GF-D8 (cell line): Measurements from ENCODE around the gene SH3RF3.
"Not testable (repeated sequence)": the region's sequence is repeated elsewhere in the genome, so short reads cannot be mapped to it uniquely, and the experiment has no call there.

Source experiments
- DNase-seq: peaks from one replicate; lab custom pipeline; 2025; lab: John Stamatoyannopoulos, UW

SH3RF3 gene

DNA sequence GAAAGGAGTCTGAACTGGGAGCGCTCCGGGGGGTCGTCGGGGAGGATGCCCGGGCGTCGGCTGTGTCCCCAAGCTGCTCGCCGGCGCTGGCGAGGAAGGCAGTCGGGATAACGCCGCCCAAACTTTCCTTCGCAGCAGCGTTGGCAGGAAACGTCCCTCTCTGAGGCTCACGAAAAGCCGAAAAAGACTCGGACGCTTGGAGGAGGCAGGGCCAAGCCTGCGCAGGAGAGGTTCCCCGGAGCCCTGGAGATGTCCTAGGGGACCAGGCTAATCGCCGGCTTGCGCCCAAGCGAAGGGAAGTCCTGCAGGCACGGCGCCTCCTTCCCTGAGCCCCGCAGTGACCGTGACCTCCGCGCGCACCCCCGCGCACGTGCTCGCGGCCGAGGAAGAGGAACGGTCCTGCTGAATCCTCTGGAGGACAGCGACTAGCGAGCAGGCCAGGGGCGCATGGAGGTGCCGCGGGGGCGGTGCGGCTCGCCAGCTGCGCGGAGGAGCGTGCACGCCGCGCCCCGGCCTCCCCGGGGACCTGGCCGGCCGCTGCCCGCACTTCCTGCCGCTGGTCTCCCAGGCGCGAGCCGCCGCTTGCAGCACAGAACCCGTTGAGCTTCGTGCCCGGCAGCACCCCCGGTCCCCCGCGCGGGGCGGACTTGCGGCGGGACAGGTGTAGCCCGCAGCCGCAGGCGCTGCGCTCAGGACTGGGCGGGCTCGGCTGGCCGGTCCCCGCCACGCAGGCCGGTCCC, at the start of gene SH3RF3:
Gene SH3RF3, plus strand, starts transcription at position 590 of the 740 bp plus-strand sequence.
- DNase-seq, result no peak

DNA sequence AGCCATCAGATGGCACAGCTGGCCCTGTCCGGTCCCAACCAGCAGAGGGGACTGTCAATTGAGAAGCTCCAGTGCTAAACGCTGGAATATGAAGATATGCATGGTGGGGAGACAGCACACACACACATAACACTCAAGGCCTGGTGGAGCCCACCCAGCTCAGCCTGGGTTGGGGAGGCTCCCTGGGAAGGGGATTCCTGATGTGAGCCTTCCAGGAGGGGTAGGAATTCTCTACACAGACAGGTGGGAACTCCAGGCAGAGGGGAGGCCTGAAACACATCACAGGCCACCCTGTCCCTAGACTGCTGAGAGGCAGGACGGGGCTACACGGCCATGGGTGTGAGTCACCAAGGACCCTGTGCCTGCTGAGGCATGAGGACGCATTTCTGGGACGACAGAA, 49.4 kb upstream of the SH3RF3 start:
- no peak for DNase-seq

DNA sequence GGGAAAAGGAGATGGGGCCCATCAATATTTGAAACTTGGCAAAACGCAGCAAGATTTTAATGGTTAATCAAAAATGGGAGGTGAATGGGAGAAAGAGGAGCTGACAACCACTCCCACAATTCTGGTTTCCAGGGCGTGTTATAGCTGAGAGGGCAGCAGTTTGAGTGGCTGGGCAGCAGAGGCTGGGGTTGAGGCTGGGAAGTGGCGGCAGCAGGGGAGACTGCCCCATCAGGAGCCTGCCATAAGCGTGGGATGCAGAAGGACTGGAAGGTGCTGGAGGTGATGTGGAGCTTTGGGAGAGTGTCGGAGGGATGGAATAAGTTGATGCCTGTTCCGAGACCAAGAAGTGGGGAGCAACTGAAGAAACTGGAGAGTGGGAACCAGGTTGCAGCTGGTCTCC, 48.9 kb upstream of the SH3RF3 start:
- no peak for DNase-seq

DNA sequence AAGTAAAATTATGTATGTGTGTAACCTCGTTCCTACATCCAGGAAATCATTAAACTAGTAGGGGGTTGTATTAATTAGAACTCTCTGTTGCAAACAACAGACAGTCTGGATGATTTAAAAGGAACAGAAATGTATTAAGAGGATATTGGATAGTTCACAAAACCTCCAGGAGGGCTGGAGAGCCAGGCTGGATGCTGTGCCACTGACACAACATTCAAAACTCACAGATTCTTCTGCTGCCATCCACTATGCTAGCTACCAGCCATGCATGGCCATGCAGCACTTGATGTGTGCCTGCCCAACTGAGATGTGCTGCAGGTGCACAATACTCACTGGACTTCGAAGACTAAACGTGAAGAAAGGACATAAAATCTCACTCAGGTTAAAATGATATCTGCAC, 48.2 kb upstream of the SH3RF3 start:
- DNase-seq, result no peak

DNA sequence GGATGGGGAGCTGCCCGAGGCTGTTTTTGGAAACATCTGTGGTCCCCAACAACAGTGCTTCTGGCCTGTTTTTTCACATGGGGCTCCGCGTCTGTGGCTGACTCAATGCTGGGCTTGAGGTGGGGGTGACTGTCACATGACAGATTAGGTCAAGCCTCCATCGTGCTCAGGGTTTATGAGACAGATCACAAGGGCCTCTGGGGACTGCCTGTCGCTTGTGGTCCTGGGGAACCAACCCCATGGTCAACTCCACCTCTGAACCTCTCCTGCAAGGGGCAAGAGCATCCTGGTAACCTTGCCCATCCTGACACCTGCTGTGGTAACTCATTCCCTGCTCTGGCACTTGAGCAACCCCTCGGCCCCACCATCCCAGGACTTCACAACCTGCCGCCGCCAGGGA, 47.6 kb upstream of the SH3RF3 start:
- no peak for DNase-seq

DNA sequence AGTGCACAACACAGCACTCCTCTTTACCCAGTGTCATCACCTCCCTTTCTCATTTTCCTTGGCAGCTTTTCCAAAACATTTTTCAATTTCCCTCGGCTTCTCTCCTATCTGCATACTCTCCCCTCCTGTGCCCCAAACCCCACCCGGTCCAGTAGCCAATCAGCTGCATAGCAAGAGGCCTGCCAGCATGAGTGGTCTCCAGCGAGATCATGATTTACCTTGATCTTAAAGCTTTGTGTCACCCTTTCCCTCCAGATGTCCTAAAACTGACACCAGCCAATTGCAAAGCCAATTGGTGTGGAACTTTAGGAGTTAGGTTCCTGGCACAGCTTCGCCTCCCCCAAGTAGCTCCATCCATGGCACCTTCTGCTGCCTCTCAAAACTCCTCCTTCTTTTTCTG, 45.2 kb upstream of the SH3RF3 start:
- DNase-seq, result no peak

DNA sequence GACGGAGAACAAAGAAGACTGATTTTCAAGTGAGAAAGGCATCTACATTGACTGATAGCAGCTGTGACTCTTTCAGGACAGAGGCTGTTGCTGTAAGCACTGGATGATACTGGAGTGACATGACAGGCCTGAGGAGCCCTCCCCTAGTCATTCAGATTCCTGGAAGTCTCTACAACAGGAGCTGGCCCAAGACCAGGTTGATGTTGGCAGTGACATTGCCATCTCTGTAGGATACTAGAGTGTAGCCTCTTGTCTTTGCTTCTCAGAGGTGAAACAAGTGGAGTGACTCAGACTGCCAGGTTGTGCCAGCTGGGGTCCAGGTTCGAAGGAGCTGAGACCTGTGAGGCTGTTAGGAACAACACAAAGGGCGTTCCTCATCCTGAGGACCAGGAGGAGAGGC, 44.7 kb upstream of the SH3RF3 start:
- DNase-seq, result no peak

DNA sequence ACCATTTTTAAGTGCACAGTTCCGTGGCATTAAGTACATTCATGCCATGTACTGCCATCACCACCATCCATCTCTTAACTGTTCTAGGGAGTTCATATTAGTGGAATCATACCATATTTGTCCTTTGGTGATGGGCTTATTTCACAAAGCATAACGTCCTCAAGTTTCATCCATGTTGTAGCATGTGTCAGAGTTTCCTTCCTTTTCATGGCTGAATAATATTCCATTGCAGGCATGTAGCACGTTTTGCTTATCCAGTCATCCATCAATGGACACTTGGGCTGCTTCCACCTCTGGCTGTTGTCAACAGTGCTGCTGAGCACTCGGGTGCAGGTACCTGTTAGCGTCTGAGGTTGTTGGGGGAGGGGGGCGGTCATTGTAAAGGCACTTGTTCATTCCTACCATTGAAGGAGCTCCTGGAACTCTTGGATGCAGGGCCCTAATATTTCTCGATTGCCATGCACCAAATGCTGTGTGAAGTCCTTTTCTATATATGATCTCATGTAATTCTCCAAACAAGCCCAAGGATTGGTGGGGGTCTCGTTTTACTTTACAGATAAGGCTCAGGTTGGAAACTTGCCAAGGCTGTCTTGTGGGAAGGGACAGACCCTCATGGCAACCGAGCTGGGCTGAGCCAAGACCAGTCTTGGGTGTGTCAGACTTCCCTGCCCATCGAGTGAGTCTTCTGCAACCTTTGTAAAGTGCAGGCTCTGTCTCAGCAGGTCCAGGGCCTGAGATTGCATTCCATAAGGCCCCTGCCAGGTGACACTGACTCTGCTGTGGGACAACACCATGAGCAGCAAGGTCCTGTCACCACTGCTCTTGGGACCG, 42.9 kb upstream of the SH3RF3 start:
- no peak for DNase-seq

DNA sequence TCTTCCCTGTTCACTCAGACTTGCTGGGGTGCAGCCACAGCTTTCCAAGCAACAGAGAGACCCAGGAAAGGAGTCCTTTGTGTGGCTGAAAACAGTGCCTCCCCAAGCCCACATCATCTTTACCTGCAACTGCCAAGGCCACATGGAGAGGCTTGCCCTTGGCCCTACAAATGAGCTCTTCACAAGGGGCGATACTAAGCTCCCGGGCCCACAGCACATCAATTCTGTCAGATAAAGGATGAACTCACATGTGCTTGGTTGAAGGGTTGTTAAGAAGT, 42.3 kb upstream of the SH3RF3 start:
- no peak for DNase-seq

DNA sequence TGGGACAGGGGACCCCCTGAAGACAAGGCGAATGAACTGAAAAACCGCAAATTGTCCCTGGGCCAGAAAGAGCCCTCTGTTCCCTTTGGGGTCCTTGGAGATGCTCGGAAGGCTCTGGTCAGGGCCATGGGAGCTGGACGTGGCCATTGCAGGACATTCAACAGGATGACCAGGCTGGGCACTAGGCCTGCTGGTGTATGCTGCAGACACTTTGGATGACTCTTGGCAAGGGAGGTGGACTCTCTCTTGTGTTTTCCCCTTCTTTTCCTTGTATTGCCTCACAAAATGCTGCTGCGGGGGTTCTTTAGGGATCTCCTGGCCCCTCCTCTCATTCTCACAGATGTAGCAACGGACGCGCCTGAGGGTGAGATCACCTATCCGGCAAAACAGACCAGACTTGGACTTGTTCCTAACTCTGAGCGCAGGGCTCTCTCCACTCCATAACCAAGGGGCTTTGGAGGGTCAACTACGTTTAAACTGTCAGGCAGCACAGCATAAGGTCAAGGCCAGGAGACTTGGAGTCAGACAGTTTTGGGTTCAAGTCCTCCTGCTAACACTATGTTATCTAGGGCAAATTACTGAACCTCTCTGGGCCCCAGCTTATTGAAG, 41.8 kb upstream of the SH3RF3 start:
- DNase-seq, result no peak

DNA sequence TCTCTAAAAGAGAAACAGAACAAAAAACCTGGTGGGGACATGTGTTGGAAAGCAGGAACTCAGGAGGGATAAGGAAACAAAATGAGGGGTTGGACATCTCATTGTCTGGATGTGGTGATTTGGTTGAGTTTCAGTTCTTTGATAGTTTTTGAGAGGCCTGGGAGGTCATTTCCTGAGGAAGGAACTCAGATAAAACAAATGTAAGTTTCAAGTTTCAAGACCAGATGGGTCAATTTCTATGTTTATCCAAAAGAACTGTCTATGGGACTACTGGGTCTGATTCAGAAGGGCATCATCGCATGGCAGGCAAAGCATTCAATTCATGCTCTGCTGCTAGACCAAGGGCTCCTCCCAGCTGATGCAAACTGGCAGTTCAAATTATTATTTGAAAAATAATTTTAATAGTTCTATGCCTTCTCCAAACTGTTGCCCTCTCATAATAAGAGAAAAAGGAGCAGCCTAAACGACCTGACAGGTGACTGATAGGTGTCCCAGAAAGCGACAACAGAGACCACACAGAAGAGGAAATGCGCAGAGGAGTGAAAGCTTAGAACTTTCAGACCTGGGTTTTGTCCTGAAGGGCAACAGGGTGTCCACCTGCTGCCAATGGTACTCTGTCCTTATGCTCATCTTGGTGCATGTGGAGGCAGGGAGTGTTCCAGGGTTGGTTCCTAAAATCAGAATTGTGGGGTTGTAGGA, 39.3 kb upstream of the SH3RF3 start:
- DNase-seq, result no peak

DNA sequence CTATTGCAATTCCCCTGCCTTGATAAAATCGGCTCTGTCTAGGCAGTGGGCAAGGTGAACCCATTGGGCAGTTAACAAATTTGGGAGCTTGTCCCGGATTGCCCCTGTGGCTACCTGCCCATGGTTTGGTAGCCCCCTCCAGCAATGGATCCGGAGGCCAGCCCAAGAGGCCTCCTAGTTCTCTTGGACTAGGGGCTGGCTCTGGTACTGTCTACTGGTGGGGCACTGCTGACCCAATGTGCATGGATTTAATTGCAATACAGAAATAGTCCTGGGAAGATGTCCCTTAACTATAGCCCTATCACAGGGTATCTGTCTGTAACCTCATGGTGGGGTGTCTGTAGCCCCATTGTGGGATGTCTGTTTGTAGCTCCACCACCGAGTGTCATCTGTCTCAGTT, 37.5 kb upstream of the SH3RF3 start:
- no peak for DNase-seq

DNA sequence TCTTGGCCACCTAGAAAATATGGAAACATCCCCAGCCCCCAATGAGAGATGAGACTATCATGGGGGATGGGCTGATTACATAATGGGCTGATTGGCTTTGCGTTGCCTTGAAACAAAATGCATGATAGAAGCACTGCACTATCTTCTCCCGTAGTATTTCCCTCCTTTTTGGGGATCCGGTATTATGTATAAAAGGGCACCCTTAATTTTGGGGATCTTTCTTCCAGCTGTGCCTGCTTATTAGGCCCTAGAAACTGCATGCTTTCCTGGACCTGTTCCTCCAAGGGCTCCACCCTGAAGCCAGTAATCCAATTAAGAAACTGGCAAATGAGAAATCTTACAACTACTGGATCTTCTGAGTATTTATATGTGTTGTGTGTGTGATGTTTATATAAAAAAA, 34.9 kb upstream of the SH3RF3 start:
- DNase-seq, result no peak

DNA sequence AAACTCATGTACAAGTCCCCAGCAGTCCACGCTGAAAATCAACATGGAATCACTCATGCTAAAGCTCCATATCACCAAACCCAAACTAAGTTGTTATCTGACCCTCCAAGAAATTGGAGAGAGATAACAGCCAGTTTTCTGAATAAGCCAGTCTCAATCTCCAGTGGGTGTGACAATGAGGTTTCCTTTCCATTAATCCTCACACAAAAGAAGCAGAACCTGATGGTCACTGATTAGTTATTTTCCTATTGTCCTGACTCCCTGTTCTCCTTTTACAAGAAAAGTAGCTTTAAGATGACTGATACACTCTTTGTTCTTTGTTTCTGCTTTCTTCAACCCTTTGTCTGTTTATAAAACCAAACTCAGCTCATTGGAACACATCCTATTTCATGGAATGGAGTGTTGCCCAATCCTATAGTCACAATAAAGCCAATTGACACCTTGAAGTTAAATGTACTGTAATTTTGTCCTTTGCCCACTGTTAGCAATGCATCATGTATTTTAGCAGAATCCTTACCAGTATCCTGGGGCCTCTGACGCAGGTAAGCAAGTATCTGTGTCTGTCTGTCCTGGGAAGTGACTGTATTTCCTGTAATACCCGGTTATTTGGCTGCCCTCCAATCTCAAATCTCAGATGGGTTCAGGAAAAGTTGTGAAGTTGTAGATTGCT, 30.6 kb upstream of the SH3RF3 start:
- DNase-seq, result no peak

DNA sequence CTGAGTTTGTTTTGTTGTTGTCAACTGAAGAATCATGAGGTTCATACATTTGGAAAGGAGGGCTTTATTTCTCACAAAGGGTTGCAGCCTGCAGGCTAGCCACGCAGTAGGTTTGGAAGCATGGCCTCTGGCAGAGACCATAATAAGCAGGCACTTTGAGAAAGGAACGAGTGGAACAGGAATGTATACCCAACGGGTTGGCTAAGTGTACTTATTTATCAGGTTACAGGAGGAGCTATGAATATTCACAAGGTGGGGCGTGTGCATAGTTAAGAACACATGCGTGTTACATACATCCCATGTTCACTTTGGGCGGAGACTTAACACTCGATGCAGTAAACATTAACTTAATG, 30.1 kb upstream of the SH3RF3 start:
- no peak for DNase-seq

DNA sequence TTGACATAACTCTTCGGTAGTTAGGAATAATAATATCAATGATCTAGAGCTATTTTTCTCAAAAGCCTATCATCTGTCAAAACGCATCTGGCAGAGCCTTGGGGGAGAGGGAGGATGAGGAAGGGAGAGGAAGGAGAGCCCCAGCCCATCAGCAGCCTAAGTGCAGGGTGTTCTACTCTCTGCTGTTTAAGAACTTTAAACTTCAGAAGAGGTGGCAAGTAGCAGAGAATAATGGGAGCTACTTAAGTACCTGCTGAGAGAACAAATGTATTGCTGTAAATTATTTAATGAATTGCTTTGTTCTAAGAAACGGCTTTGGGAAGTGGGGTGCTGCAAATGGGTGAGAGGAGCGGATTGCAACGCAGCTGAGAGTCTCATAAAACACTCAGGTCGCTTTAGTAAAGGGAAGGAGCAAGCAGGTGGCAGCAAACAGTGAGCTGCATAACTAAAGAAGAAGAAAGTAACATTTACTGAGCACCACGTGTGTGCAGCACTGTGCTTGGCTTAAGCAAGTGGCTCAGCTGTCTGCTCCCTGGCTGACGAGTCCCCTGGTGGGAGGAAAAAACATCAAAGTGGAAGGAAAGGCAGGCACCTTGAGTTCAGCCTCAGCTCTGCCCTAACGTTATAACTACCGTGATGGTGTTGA, 26.3 kb upstream of the SH3RF3 start:
- no peak for DNase-seq

DNA sequence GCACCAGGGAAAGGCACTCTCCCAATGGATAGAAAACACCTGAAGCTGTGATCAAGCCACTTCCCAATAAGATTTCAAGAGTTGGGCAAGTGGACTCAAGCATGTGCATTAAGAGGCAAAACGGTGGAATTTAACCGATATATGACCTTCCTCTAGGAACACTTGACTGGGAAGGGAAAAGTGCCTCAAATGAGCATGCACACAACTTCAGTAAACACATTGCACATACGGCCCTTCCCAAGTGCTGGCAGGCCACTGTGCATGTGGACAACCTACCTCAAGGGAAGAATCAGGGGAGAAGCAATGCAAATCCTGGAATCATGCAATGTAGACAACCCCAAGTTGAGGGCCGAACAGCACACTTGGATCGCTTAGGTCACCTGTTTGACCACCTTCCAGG, 23.9 kb upstream of the SH3RF3 start:
- DNase-seq, result no peak

DNA sequence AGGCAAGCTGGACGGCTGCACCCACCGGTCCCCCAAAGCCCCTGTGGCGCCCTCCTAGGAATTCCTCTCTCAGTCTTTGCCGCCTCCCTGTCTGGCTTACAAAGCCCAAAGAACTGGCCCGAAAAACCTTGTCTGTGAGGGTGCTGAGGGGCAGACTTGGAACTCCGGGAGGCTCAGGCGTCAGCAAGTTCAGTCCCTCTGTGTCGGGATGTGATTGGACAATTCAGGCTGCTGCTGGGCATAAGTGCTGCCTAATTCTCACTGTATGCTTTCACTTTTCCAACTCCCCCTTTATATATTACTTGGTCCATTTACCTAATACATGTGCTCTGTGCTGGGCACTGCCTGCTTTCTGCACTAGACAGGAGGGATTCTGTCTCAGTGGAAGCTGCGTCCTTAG, 20.3 kb upstream of the SH3RF3 start:
- no peak for DNase-seq

DNA sequence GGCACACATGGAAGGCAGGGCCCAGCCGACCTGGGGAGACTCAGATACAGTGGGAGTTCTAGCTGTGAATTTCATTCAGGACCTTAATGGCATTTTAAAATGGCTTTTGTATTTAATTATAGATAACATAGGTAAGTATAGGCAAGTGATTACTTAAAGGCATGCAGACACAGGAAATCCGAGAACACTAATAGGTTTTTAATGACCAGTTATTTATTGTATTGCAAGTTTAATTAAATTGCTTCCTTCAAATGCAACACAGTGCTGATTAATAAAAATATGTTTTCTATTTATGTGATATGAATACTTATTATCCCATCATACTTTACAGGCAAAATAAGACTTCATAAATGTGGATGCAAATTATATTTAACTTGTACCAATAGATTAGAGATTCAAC, 19.7 kb upstream of the SH3RF3 start:
- DNase-seq, result no peak

DNA sequence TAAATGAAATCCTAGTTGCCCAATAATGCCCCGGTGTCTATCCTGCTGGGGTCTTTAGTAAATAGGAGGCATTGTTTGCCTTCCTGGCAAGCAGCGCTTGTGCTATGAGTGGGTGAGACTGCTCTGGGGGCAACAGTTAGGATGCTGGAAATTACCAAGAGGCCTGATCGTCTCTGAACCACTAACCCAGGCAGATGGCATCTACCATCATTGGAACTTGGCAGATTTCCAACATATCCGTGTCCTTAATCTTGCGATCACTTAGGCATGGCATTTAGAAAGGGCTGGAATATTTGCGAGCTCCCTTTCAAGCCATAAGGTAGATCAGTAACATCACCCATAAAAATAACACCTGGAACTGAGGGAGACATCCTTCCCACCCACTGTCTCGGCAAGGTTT, 18.8 kb upstream of the SH3RF3 start:
- DNase-seq, result no peak

DNA sequence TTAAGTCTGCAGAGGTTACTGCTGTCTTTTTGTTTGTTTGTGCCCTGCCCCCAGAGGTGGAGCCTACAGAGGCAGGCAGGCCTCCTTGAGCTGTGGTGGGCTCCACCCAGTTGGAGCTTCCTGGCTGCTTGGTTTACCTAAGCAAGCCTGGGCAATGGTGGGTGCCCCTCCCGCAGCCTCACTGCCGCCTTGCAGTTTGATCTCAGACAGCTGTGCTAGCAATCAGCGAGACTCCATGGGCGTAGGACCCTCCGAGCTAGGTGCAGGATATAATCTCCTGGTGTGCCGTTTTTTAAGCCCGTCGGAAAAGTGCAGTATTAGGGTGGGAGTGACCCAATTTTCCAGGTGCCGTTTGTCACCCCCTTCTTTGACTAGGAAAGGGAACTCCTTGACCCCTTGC, 11.8 kb upstream of the SH3RF3 start:
- not testable (repeated sequence) for DNase-seq

DNA sequence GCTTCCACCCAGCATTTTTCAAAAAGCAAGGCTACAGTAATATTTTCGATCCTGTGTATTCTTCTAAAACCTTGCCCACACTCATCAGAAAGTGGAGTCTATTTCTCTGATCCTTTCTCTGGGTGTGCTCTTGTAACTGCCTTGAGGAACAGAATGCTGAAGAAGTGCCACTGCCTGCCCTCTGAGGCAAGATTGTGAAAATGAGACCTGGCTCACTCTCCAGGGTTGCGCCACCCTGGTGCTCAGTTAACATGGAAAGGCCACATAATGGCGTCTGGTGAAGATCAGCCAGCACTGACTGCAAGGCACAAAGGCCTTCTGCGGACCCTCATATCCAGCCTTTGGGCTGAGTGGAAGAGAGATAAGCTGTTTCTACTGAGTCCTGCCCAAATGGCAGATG, 11.2 kb upstream of the SH3RF3 start:
- no peak for DNase-seq
